ENCODE data around the gene DUSP8. TPM values are rescaled to one million over a fixed set of nuclear protein-coding genes. Genes with fewer than 3 reads are reported as not detected.

Gene DUSP8
- total RNA-seq, 1 experiment from 2014 or later: 4.4 TPM

GRCh38 chr11:1522081-1522424 lies 50.0 kb downstream of the DUSP8 start:
- no peak overlapping the region for H3K23ac ChIP-seq (ENCODE audit: insufficient read length, low read depth, low read length)

More at GRCh38 chr11:1522081-1522424, 50.0 kb downstream of the DUSP8 start:
- H3K23me2 ChIP-seq (ENCODE audit: insufficient read length, low read depth, low read length, poor library complexity, severe bottlenecking): no peaks in the 10 kb centered on the region
- WGBS (ENCODE audit: extremely low coverage, insufficient read length, low lambda C conversion rate): no CpG with 5 or more reads among the region's 8 CpGs
- H2AK5ac ChIP-seq (ENCODE audit: insufficient read length, low read length): no peak overlapping the region
- no peak for DNase-seq
- no peak overlapping the region for H2BK12ac ChIP-seq (ENCODE audit: insufficient read length, low read depth, low read length)
- no peak overlapping the region for H3K4me2 ChIP-seq (ENCODE audit: insufficient read depth, insufficient read length, low read length)
- H3K4ac ChIP-seq (ENCODE audit: low read depth, low read length): no peak overlapping the region
- no peaks in the 10 kb centered on the region for H3K79me2 ChIP-seq (ENCODE audit: insufficient read depth, low read length)
- no peak overlapping the region for H2BK5ac ChIP-seq (ENCODE audit: insufficient read length, low read length)
- H3K27me3 ChIP-seq (ENCODE audit: insufficient read depth, low read length): 0 out of 2 replicates have a peak, but pooled peaks cover 1% of the 10 kb centered on the region
- H3K14ac ChIP-seq (ENCODE audit: insufficient read depth, low read length): no peak overlapping the region; the same call in 1 of the 2 replicates
- no peak for TF ChIP-seq CTCF (conservative IDR thresholded peaks at IDR 0.05)
- no peak overlapping the region for H2BK20ac ChIP-seq (ENCODE audit: low read depth, low read length, poor library complexity, severe bottlenecking)
- H4K91ac ChIP-seq (ENCODE audit: insufficient read length, low read depth, low read length): no peak overlapping the region
- Mint-ChIP-seq H3K4me1 (peaks cover 3 to 11% of the 10 kb centered on the region in 2 experiments; a peak in 3 of 4 replicates), H3K27me3 (ENCODE audit: low read depth) (no peaks in the 10 kb centered on the region), H3K27ac (no peak overlapping the region), H3K9me3 (no peaks in the 10 kb centered on the region), H3K4me3 (no peak overlapping the region), H3K36me3 (ENCODE audit: insufficient read depth in 1 of 3, low read depth in 3 of 3) (no peaks in the 10 kb centered on the region)
- H3K9me3 ChIP-seq (ENCODE audit: control insufficient read depth, low read depth, low read length): no peaks in the 10 kb centered on the region
- peaks cover 2% of the 10 kb centered on the region for H3K79me1 ChIP-seq (ENCODE audit: insufficient read depth, low read depth, low read length, poor library complexity, severe bottlenecking)
- no peak overlapping the region for H3K18ac ChIP-seq (ENCODE audit: insufficient read length, low read depth, low read length)
- H4K20me1 ChIP-seq (ENCODE audit: control insufficient read depth, insufficient read depth, insufficient read length): no peaks in the 10 kb centered on the region
- H3K9ac ChIP-seq (ENCODE audit: extremely low read depth, insufficient read length, low read length): no peak overlapping the region
- H3K56ac ChIP-seq (ENCODE audit: insufficient read length, low read depth, low read length): no peak overlapping the region
- no peak overlapping the region for H2BK120ac ChIP-seq (ENCODE audit: low read depth, low read length, poor library complexity, severe bottlenecking)
- no peak overlapping the region for H3K27ac ChIP-seq (ENCODE audit: insufficient read length, low read depth, low read length)
- H2AFZ ChIP-seq (ENCODE audit: low read length): no peak overlapping the region
- no peaks in the 10 kb centered on the region for H3K4me1 ChIP-seq (ENCODE audit: insufficient read depth, low read length)
- H4K5ac ChIP-seq (ENCODE audit: insufficient read length, low read depth, low read length): no peak overlapping the region
- no peak overlapping the region for H2BK15ac ChIP-seq (ENCODE audit: low read depth, low read length)
- no peak overlapping the region for H3T11ph ChIP-seq (ENCODE audit: low read length)
- H4K8ac ChIP-seq (replicated peaks; ENCODE audit: insufficient read length, low read depth, low read length): no peak overlapping the region
